Activated gamma-delta T cell treated with anti-CD3 and anti-CD28 coated beads, Interleukin-2, amount 50 U/mL, for 16 hours (primary cell): Measurements from ENCODE around the gene EGR4.

ENCODE experiments used
- DNase-seq: peaks from one replicate; pipeline ENCODE4 v3.0.0-alpha.2; 2020; ENCODE audit warnings: low read depth

Gene EGR4

GRCh38 chr2:73250872-73251846, 42.2 kb downstream of the EGR4 start:
- DNase-seq, result no peak

GRCh38 chr2:73249636-73250035, 43.7 kb downstream of the EGR4 start:
- DNase-seq, result no peak

DNA sequence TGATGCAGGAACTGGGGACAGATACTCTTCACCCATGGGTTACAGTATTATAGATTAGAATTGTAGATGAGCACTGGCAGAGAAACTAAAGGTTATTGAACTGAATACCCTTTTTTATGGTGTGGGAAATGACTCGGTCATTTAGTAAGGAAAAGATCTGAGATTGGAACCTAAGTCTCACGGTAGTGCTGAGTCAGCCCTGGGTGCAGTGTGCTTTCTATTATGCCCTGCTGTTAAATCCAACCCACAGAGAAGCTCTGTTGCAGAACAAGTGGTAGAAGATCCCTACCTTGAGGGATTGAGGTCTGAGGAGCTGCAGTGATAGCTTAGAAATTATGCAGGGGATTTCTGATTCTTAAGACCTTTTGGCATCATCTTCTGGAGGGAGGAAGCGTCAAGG, 46.5 kb downstream of the EGR4 start:
- no peak for DNase-seq

GRCh38 chr2:73244580-73244979, 48.8 kb downstream of the EGR4 start:
- DNase-seq, result no peak

DNA sequence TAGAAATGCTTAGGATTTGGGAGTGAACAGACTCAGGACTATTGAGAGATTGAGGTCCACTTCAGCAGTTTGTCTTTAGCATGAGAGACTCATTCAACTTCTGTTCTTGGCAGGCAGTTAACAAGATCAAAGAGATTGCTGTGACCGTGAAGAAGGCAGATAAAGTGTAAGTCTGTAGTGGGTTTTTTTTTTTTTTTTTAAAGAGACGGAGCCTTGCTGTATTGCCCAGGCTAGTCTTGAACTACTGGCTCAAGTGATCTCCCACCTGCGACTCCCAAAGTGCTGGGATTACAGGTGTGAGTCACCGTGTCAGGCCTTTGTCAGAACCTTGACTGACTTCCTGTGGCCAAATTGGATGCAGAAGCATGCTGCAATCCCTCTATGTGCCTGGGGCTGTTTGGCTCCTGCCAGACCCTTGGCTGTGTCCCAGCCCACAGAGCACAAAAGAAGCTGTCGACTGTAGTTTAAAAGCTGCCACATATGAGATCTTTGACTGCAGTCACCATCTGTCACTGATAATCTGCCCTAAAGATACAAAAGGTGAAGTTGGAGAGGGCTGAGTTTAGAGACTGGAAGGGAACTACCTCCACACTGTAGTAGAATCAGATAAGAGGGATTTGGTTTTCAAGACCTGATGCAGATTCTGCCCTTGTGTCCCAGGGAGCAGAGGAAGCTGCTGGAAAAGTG, 49.3 kb downstream of the EGR4 start:
- no peak for DNase-seq
